ENCODE results near the gene CENPA. TPM values are rescaled to one million over a fixed set of nuclear protein-coding genes. Genes with fewer than 3 reads are reported as not detected.
A peak's percentile ranks its signal among the peaks of the same experiment; 100 is the strongest.

CENPA gene
- total and polyA plus RNA-seq, 2 of the 13 experiments (the other 11 are each of a cell fraction or from before 2014, with no cell fraction given), result 28.5 to 38.5 TPM

- TF ChIP-seq YY1 (IDR thresholded peaks at IDR 0.05; ENCODE audit: insufficient read depth, insufficient replicate concordance, low read depth, low read length) (peak; percentile 57), ZNF773 (CRISPR knock-in tag; IDR thresholded peaks at IDR 0.05; ENCODE audit: borderline replicate concordance) (peak; percentile 82; the same call in 1 of the 2 replicates), SIN3B (IDR thresholded peaks at IDR 0.05; ENCODE audit: low read length) (no peak), ZNF407 (CRISPR knock-in tag; IDR thresholded peaks at IDR 0.05; ENCODE audit: not compliant biosample characterization) (peak; percentile 61), ZNF367 (CRISPR knock-in tag; IDR thresholded peaks at IDR 0.05; ENCODE audit: borderline replicate concordance) (peak; percentile 55; the same call in 1 of the 2 replicates), BCL6 (CRISPR knock-in tag; IDR thresholded peaks at IDR 0.05) (peak; percentile 62; the same call in 1 of the 2 replicates), ZNF549 (CRISPR knock-in tag; IDR thresholded peaks at IDR 0.05) (no peak), TBL1XR1 (IDR thresholded peaks at IDR 0.05; ENCODE audit: borderline replicate concordance, low read length, partially characterized antibody) (peak; percentile 58), MEIS1 (CRISPR knock-in tag; IDR thresholded peaks at IDR 0.05; ENCODE audit: borderline replicate concordance) (no peak), CHCHD3 (CRISPR knock-in tag; IDR thresholded peaks at IDR 0.05) (no peak), MED1 (CRISPR knock-in tag; IDR thresholded peaks at IDR 0.05) (peak; percentile 61; the same call in 1 of the 2 replicates), ZFP62 (CRISPR knock-in tag; IDR thresholded peaks at IDR 0.05) (no peak), SSRP1 (CRISPR knock-in tag; IDR thresholded peaks at IDR 0.05) (no peak; the same call in 1 of the 2 replicates), PCBP2 (optimal IDR thresholded peaks at IDR 0.05; ENCODE audit: low read depth, low read length, poor library complexity, severe bottlenecking) (no peak), MZF1 (CRISPR knock-in tag; IDR thresholded peaks at IDR 0.05; ENCODE audit: borderline replicate concordance) (no peak), HOMEZ (CRISPR knock-in tag; IDR thresholded peaks at IDR 0.05; ENCODE audit: low read depth) (no peak), CSRNP1 (CRISPR knock-in tag; IDR thresholded peaks at IDR 0.05) (0 out of 2 replicates have a peak, but pooled peaks have one; percentile 71), ZNF747 (CRISPR knock-in tag; IDR thresholded peaks at IDR 0.05; ENCODE audit: borderline replicate concordance) (peak; percentile 92)
These were observed 21.6 kb upstream of the CENPA start, which contains the start of gene SLC35F6 (continued) for GRCh38 chr2:26764078-26764887.

Measured in HepG2 (cell line).